ENCODE results near the gene OOSP3.
"Not testable (repeated sequence)": the region's sequence is repeated elsewhere in the genome, so short reads cannot be mapped to it uniquely, and the experiment has no call there.

OOSP3 gene

GRCh38 chr11:59878575-59878974, at the start of gene OOSP3:
Gene OOSP3 (plus strand): TSS chr11:59878782. CDS start chr11:59878809, 27 bp downstream.
- DNase-seq: no peak

GRCh38 chr11:59829358-59829757, 49.2 kb upstream of the OOSP3 start:
- DNase-seq: no peak

GRCh38 chr11:59833602-59834001, 45.0 kb upstream of the OOSP3 start:
- DNase-seq: no peak

GRCh38 chr11:59839615-59840014, 39.0 kb upstream of the OOSP3 start:
- DNase-seq: no peak

GRCh38 chr11:59841514-59841913, 37.1 kb upstream of the OOSP3 start:
- DNase-seq: no peak

GRCh38 chr11:59842316-59842715, 36.3 kb upstream of the OOSP3 start:
- DNase-seq: no peak

- no peak for DNase-seq
Measured at GRCh38 chr11:59845399-59845798, 33.2 kb upstream of the OOSP3 start, which contains the start of gene CBLIF. Gene CBLIF (minus strand): TSS chr11:59845499. CDS start chr11:59845453, 46 bp downstream.

- no peak for DNase-seq
Measured at GRCh38 chr11:59846556-59846955, 32.0 kb upstream of the OOSP3 start.

- no peak for DNase-seq
Measured at GRCh38 chr11:59847626-59848025, 31.0 kb upstream of the OOSP3 start.

- not testable (repeated sequence) for DNase-seq
Measured at GRCh38 chr11:59848439-59848838, 30.1 kb upstream of the OOSP3 start.

- no peak for DNase-seq
Measured at GRCh38 chr11:59849129-59849528, 29.5 kb upstream of the OOSP3 start.

- not testable (repeated sequence) for DNase-seq
Measured at GRCh38 chr11:59849551-59849950, 29.0 kb upstream of the OOSP3 start.

GRCh38 chr11:59851416-59851815, 27.2 kb upstream of the OOSP3 start:
- DNase-seq: not testable (repeated sequence)

GRCh38 chr11:59854871-59855270, 23.7 kb upstream of the OOSP3 start:
- DNase-seq: no peak

- DNase-seq: no peak
Measured at GRCh38 chr11:59857439-59858434, 20.8 kb upstream of the OOSP3 start.

- no peak for DNase-seq
Measured at GRCh38 chr11:59859673-59860072, 18.9 kb upstream of the OOSP3 start.

- DNase-seq: no peak
Measured at GRCh38 chr11:59862252-59862651, 16.3 kb upstream of the OOSP3 start.

GRCh38 chr11:59865031-59865430, 13.6 kb upstream of the OOSP3 start:
- DNase-seq: no peak

- DNase-seq: no peak
Measured at GRCh38 chr11:59866397-59866796, 12.2 kb upstream of the OOSP3 start, which contains the start of gene TCN1. Gene TCN1 (minus strand): TSS chr11:59866487. CDS start chr11:59866470, 17 bp downstream.

- no peak for DNase-seq
Measured at GRCh38 chr11:59866836-59867235, 11.7 kb upstream of the OOSP3 start.

- DNase-seq: no peak
Measured at GRCh38 chr11:59867946-59868345, 10.6 kb upstream of the OOSP3 start.

- no peak for DNase-seq
Measured at GRCh38 chr11:59872076-59872475, 6.5 kb upstream of the OOSP3 start.

GRCh38 chr11:59875856-59876519, 2.6 kb upstream of the OOSP3 start:
- no peak for DNase-seq

GRCh38 chr11:59877325-59877724, 1.3 kb upstream of the OOSP3 start:
- DNase-seq: no peak

Measured in NCI-H1694 treated with DMSO at 0.1 percent for 48 hours (cell line).